ENCODE results near the gene PDE4D.

Gene PDE4D

GRCh38 chr5:58934629-58935097 lies 958.9 kb downstream of the PDE4D start:
- H3K4me3 Mint-ChIP-seq = no peak overlapping the region
- H3K9me3 Mint-ChIP-seq = no peaks in the 10 kb centered on the region
- H3K36me3 Mint-ChIP-seq (ENCODE audit: low read depth) = no peaks in the 10 kb centered on the region
- intact Hi-C loops (cut with micrococcal nuclease) = no loop called here
- H3K27me3 Mint-ChIP-seq = peaks cover 2% of the 10 kb centered on the region
- no peaks in the 10 kb centered on the region for H3K4me1 Mint-ChIP-seq (ENCODE audit: low read depth)
- H3K27ac Mint-ChIP-seq = no peak overlapping the region

GRCh38 chr5:58933891-58934628 lies 959.5 kb downstream of the PDE4D start:
- intact Hi-C loops (cut with micrococcal nuclease) = no loop called here
- H3K4me1 Mint-ChIP-seq (ENCODE audit: low read depth) = no peaks in the 10 kb centered on the region
- no peak overlapping the region for H3K27ac Mint-ChIP-seq
- H3K36me3 Mint-ChIP-seq (ENCODE audit: low read depth) = no peaks in the 10 kb centered on the region
- peaks cover 2% of the 10 kb centered on the region for H3K27me3 Mint-ChIP-seq
- H3K4me3 Mint-ChIP-seq = no peak overlapping the region
- no peaks in the 10 kb centered on the region for H3K9me3 Mint-ChIP-seq

- intact Hi-C loops (cut with micrococcal nuclease) = no loop called here
- Mint-ChIP-seq H3K36me3 (ENCODE audit: low read depth) (no peaks in the 10 kb centered on the region), H3K27me3 (peaks cover 2% of the 10 kb centered on the region), H3K4me3 (no peak overlapping the region), H3K27ac (no peak overlapping the region), H3K9me3 (no peaks in the 10 kb centered on the region), H3K4me1 (ENCODE audit: low read depth) (peaks cover 11% of the 10 kb centered on the region)
These were observed 961.4 kb downstream of the PDE4D start for GRCh38 chr5:58932057-58932612.

- Mint-ChIP-seq H3K27ac (no peak overlapping the region), H3K4me1 (ENCODE audit: low read depth) (peaks cover 22% of the 10 kb centered on the region), H3K4me3 (no peak overlapping the region), H3K27me3 (peaks cover 2% of the 10 kb centered on the region), H3K36me3 (ENCODE audit: low read depth) (no peaks in the 10 kb centered on the region), H3K9me3 (no peaks in the 10 kb centered on the region)
- intact Hi-C loops (cut with micrococcal nuclease) = no loop called here
These were observed 963.0 kb downstream of the PDE4D start for GRCh38 chr5:58930520-58930919.

- peaks cover 2% of the 10 kb centered on the region for H3K27me3 Mint-ChIP-seq
- H3K36me3 Mint-ChIP-seq (ENCODE audit: low read depth) = no peaks in the 10 kb centered on the region
- no peaks in the 10 kb centered on the region for H3K9me3 Mint-ChIP-seq
- no peak overlapping the region for H3K4me3 Mint-ChIP-seq
- intact Hi-C loops (cut with micrococcal nuclease) = no loop called here
- peaks cover 22% of the 10 kb centered on the region for H3K4me1 Mint-ChIP-seq (ENCODE audit: low read depth)
- no peak overlapping the region for H3K27ac Mint-ChIP-seq
These were observed 963.8 kb downstream of the PDE4D start for GRCh38 chr5:58929726-58930125.

- peaks cover 26% of the 10 kb centered on the region for H3K4me1 Mint-ChIP-seq (ENCODE audit: low read depth)
- no peak overlapping the region for H3K27ac Mint-ChIP-seq
- no peaks in the 10 kb centered on the region for H3K36me3 Mint-ChIP-seq (ENCODE audit: low read depth)
- H3K4me3 Mint-ChIP-seq = no peak overlapping the region
- intact Hi-C loops (cut with micrococcal nuclease) = no loop called here
- no peaks in the 10 kb centered on the region for H3K9me3 Mint-ChIP-seq
- H3K27me3 Mint-ChIP-seq = peaks cover 2% of the 10 kb centered on the region
These were observed 965.6 kb downstream of the PDE4D start for GRCh38 chr5:58927938-58928337.

- Mint-ChIP-seq H3K36me3 (ENCODE audit: low read depth) (no peaks in the 10 kb centered on the region), H3K27ac (no peak overlapping the region), H3K4me1 (ENCODE audit: low read depth) (peaks cover 33% of the 10 kb centered on the region), H3K4me3 (no peak overlapping the region), H3K9me3 (no peaks in the 10 kb centered on the region), H3K27me3 (peaks cover 2% of the 10 kb centered on the region)
- intact Hi-C loops (cut with micrococcal nuclease) = no loop called here
These were observed 966.3 kb downstream of the PDE4D start for GRCh38 chr5:58927181-58927580.

GRCh38 chr5:58926541-58926935 lies 967.0 kb downstream of the PDE4D start:
- intact Hi-C loops (cut with micrococcal nuclease) = no loop called here
- no peaks in the 10 kb centered on the region for H3K9me3 Mint-ChIP-seq
- no peaks in the 10 kb centered on the region for H3K27me3 Mint-ChIP-seq
- no peak overlapping the region for H3K4me3 Mint-ChIP-seq
- peak overlapping the region; percentile 53 for H3K27ac Mint-ChIP-seq
- peaks cover 34% of the 10 kb centered on the region for H3K4me1 Mint-ChIP-seq (ENCODE audit: low read depth)
- no peaks in the 10 kb centered on the region for H3K36me3 Mint-ChIP-seq (ENCODE audit: low read depth)

GRCh38 chr5:58925627-58926540 lies 967.6 kb downstream of the PDE4D start:
- Mint-ChIP-seq H3K9me3 (no peaks in the 10 kb centered on the region), H3K27me3 (no peaks in the 10 kb centered on the region)

GRCh38 chr5:58924306-58924705 lies 969.2 kb downstream of the PDE4D start:
- Mint-ChIP-seq H3K4me1 (ENCODE audit: low read depth) (peaks cover 34% of the 10 kb centered on the region), H3K36me3 (ENCODE audit: low read depth) (no peaks in the 10 kb centered on the region), H3K4me3 (no peak overlapping the region), H3K27ac (no peak overlapping the region), H3K27me3 (no peaks in the 10 kb centered on the region), H3K9me3 (no peaks in the 10 kb centered on the region)
- intact Hi-C loops (cut with micrococcal nuclease) = no loop called here

More at GRCh38 chr5:58925627-58926540, 967.6 kb downstream of the PDE4D start:
- intact Hi-C loops (cut with micrococcal nuclease) = no loop called here
- Mint-ChIP-seq H3K4me1 (ENCODE audit: low read depth) (peaks cover 34% of the 10 kb centered on the region), H3K27ac (peak overlapping the region; percentile 53), H3K36me3 (ENCODE audit: low read depth) (no peaks in the 10 kb centered on the region), H3K4me3 (no peak overlapping the region)

- H3K27ac Mint-ChIP-seq = peak overlapping the region; percentile 70
- H3K4me3 Mint-ChIP-seq = no peak overlapping the region
- H3K4me1 Mint-ChIP-seq (ENCODE audit: low read depth) = peaks cover 34% of the 10 kb centered on the region
- no peaks in the 10 kb centered on the region for H3K9me3 Mint-ChIP-seq
- no peaks in the 10 kb centered on the region for H3K27me3 Mint-ChIP-seq
- no peaks in the 10 kb centered on the region for H3K36me3 Mint-ChIP-seq (ENCODE audit: low read depth)
- intact Hi-C loops (cut with micrococcal nuclease) = no loop called here
These were observed 970.2 kb downstream of the PDE4D start for GRCh38 chr5:58923355-58923754.

- Mint-ChIP-seq H3K9me3 (no peaks in the 10 kb centered on the region), H3K36me3 (ENCODE audit: low read depth) (no peaks in the 10 kb centered on the region), H3K4me1 (ENCODE audit: low read depth) (peaks cover 28% of the 10 kb centered on the region), H3K27me3 (no peaks in the 10 kb centered on the region), H3K27ac (peak overlapping the region; percentile 70), H3K4me3 (no peak overlapping the region)
- intact Hi-C loops (cut with micrococcal nuclease) = no loop called here
These were observed 970.9 kb downstream of the PDE4D start for GRCh38 chr5:58922461-58923171.

GRCh38 chr5:58921159-58921558 lies 972.4 kb downstream of the PDE4D start:
- Mint-ChIP-seq H3K4me1 (ENCODE audit: low read depth) (peaks cover 18% of the 10 kb centered on the region), H3K27me3 (no peaks in the 10 kb centered on the region), H3K27ac (no peak overlapping the region), H3K9me3 (no peaks in the 10 kb centered on the region), H3K4me3 (no peak overlapping the region), H3K36me3 (ENCODE audit: low read depth) (no peaks in the 10 kb centered on the region)
- intact Hi-C loops (cut with micrococcal nuclease) = no loop called here

All from dendritic cell treated with granulocyte-macrophage colony-stimulating factor and Interleukin-4, amounts not matched to agents 40 ng/mL and 50 ng/mL, for 4 days (primary cell).